HG03460 (cell line): ENCODE results near the gene AQP2.
"Not testable (repeated sequence)": the region's sequence is repeated elsewhere in the genome, so short reads cannot be mapped to it uniquely, and the experiment has no call there.

Experiments
- ATAC-seq: cut with Tn5 transposase; IDR thresholded peaks from one replicate; pipeline ENCODE4 v1.9.1; 2021; ENCODE audit not compliant: unreplicated experiment

The AQP2 gene

DNA sequence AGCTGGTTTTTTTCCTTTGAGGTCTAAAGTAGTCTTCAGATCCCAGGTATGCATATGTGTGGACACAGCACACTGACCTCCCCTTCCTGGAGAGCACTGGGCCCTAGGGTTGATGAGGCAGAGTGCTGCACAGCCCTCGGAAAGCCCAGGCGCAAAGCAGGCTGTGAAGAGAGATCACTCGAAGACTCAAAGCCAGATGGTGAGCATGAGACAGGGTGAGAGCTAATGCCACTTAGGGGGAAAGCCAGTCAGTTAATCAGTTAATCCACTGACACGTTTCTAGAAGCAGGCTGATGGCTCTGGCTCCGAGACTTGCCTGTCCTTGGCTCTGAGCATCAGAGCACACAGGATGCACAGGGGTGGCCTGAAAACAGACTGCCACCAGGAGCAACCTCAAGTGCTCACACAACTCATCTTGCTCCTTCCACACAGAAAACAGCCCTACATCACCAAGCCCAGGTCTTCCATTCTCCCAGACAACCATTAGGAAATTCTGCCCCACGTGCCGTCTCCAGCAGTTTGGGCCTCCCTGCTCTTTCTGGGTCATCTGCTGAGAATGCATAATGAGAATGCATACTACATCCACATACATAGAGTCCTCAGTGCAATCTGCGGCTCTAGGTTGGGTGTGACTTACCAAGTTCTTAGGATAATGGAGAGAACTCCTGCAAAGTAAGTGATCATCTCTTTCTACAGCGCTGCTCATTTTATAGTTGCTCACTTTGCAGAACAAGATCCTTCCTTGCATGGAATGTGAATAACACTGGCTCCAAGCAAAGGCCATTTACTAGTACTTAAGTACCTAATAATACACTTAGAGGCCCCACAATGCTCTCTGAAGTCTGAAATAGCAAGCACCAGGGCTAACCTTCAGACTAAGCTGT, 34.2 kb downstream of the AQP2 start:
- ATAC-seq = no peak

DNA sequence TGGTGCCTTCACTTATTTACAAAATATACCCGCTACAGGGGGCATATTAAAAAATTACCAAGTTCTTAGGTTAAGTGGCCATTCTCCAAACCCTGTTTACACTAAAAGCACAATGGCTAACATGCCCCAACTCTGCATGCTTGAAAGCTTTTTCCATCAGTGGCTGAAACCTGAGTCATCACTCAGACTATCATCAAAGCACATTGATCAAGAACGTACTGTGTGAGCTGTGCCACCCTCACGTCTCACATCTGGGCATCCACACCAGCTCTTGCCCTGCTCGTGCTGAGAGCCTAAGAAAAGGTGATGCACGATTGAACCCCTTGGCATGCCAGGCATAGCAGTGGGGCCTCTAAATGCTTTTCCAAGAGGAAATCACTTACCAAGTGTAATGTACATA, 35.4 kb downstream of the AQP2 start:
- ATAC-seq = no peak

GRCh38 chr12:49986476-49986875, 35.9 kb downstream of the AQP2 start:
- ATAC-seq = not testable (repeated sequence)

- ATAC-seq = no peak
These were observed 37.2 kb downstream of the AQP2 start for GRCh38 chr12:49987625-49988303.

DNA sequence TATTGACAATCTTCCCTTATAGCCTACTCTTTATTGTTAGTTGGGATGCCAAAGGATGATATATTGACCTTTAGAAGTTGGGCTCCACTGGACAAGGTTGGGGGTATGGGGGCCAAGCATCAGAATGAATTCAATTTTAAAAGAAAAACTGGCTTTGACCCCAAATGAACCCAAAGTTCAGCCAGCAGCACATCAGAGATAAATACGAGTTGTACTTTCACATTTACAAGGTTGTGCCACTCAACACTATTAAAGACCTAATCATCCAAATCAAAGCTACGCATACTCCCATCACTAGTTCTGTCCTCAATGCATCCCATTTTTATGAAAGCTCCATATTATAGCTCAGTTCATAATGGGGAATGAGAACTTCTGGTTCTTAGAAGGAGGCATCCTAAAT, 38.9 kb downstream of the AQP2 start:
- not testable (repeated sequence) for ATAC-seq

DNA sequence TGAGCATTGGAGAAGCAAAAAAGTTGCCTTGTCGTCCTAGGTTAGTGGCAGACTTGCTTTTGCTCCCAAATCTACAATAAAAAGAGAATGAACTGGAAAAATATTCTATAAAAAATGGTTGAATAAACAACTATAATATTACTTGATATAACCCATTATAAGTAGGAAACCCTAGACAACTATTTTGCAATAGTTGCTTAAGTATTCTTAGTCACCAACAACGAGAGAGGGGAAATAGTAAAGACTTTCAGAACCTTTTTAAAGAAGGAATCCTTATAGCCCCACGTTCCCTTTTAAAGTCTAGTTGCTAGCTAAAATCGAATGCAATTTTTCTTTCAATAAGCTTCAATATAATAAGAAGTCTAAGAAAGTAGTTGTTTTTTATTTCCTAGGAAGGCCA, 39.7 kb downstream of the AQP2 start:
- no peak for ATAC-seq

- ATAC-seq = no peak
These were observed 47.9 kb downstream of the AQP2 start for GRCh38 chr12:49998453-49998852.

- no peak for ATAC-seq
These were observed 53.1 kb downstream of the AQP2 start for GRCh38 chr12:50003595-50003994.

- ATAC-seq = no peak
These were observed 54.2 kb downstream of the AQP2 start for GRCh38 chr12:50004696-50005095.

- ATAC-seq = no peak
These were observed 54.6 kb downstream of the AQP2 start for GRCh38 chr12:50005175-50005574.

DNA sequence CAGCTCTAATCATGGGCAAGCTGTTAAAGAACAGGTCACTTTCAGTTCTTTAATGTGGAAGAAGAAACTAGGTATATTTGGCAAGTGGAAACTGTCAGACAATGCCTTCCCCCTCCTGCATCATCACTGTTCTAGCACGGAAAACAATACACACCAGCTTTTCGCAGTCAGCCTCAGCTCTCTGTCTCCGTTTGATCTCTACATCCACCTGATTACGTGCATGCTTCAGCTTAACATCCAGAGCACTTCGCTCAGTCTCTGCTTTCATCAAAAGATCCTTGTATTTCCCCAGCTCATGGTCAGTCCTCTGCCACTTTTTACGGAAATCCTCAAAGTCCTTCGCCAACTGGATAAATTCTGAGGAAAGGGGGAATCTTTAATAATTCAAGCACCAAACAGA, 55.7 kb downstream of the AQP2 start:
- no peak for ATAC-seq

DNA sequence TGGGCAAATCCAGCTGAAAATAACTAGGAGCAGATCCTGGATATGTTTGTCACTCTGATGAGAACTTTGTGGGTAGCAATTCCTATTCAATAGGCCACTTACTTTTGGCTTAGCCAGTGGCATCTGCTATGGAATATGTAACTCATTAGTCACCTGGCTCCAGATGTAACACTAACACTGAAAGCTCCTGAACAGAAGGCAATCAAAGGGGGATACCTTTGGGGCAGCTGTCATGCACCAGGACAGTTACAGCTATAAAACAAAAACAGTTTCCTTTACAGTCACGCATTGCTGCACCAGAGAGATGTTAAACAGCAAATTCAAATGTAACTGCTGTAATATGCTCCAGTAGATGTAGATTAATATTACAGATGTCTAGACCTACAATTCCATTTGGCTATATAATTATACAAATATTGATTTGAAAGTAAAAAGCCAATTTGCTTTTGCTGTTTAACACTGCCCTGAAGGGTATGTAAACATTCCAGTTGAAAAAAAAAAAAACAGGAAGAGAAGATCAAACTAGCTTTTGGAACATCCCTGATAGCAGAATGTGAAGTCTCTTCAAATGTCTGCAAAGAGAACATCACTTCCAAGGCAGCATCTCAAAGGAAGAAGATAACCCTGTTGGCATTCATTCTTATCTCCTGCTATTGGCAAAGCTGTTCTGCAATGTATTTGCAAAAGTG, 56.4 kb downstream of the AQP2 start:
- no peak for ATAC-seq
